Measurements from ENCODE around the gene C19orf12. TPM values are rescaled to one million over a fixed set of nuclear protein-coding genes. Genes with fewer than 3 reads are reported as not detected.

The C19orf12 gene
- total and polyA plus RNA-seq, 2 experiments from 2014 or later: 11.4 to 17.2 TPM

DNA sequence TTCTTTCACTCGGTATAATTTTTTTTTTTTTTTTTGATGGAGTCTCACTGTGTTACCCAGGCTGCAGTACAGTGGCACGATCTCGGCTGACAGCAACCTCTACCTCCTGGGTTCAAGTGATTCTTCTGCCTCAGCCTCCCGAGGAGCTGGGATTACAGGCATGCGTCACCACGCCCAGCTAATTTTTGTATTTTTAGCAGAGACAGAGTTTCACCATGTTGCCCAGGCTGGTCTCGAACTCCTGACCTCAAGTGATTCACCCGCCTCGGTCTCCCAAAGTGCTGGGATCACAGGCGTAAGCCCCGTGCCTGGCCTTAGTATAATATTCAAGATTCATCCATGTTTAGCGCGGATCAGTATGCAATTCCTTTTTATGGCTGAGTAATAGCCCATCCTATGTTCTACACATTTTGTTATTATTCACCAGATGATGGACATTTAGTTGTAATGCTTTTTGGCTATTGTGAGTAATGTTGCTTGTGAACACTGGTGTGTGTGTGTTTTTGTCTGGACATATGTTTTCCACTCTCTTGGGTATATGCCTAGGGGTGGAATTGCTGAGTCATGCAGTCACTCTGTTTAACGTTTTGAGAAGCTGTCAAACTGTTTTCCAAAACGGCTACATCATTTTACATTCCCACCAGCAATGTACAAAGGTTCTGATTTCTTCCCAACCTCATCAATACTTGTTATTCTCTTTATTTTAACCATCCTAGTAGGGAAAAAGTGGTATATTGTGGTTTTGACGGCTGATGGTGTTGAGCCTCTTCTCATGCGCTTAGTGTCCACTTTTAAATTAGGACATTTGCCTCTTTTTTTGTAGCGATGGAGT lies 26.9 kb downstream of the C19orf12 start:
- DNase-seq (ENCODE audit: low spot score) (no peak), ATAC-seq (no peak)
- H3K9me2 ChIP-seq (ENCODE audit: insufficient read depth): peaks cover 5% of the 10 kb centered on the region; the same call in 1 of the 2 replicates
- H2AFZ ChIP-seq: no peak overlapping the region
- Mint-ChIP-seq H3K9me3 (peaks cover 29% of the 10 kb centered on the region), H3K4me3 (no peak overlapping the region), H3K4me1 (peaks cover 3% of the 10 kb centered on the region), H3K27ac (no peak overlapping the region), H3K36me3 (ENCODE audit: low read depth) (peaks cover 8% of the 10 kb centered on the region), H3K27me3 (ENCODE audit: insufficient read depth, low read depth, poor library complexity) (peaks cover 6% of the 10 kb centered on the region)
- no peaks in the 10 kb centered on the region; the same call in 1 of the 2 replicates for H3K36me3 ChIP-seq (ENCODE audit: insufficient read depth)
- H3K27ac ChIP-seq (ENCODE audit: low read depth): no peak overlapping the region
- H3K4me1 ChIP-seq (ENCODE audit: insufficient read depth): no peaks in the 10 kb centered on the region
- no peaks in the 10 kb centered on the region for H3F3A ChIP-seq (replicated peaks; ENCODE audit: low read depth)
- H3K79me2 ChIP-seq (replicated peaks; ENCODE audit: insufficient read depth): no peaks in the 10 kb centered on the region
- H3K4me2 ChIP-seq: no peak overlapping the region
- H4K20me1 ChIP-seq (replicated peaks; ENCODE audit: insufficient read depth): no peaks in the 10 kb centered on the region
- H3K4me3 ChIP-seq: no peak overlapping the region
- TF ChIP-seq STAT1 (IDR thresholded peaks at IDR 0.05; ENCODE audit: unreplicated experiment) (no peak), POLR2AphosphoS5 (IDR thresholded peaks at IDR 0.05; ENCODE audit: low read depth) (no peak), EZH2 (IDR thresholded peaks at IDR 0.05; ENCODE audit: low read depth, unreplicated experiment) (no peak), CREB1 (CRISPR knock-in tag; IDR thresholded peaks at IDR 0.05; ENCODE audit: low read depth) (no peak), ETS1 (IDR thresholded peaks at IDR 0.05) (no peak), JUNB (IDR thresholded peaks at IDR 0.05; ENCODE audit: unreplicated experiment) (no peak), ZNF331 (CRISPR knock-in tag; IDR thresholded peaks at IDR 0.05; ENCODE audit: low read depth) (no peak), REST (IDR thresholded peaks at IDR 0.05; ENCODE audit: unreplicated experiment) (no peak), NANOG (IDR thresholded peaks at IDR 0.05; ENCODE audit: borderline replicate concordance) (no peak), ZNF114 (CRISPR knock-in tag; IDR thresholded peaks at IDR 0.05) (no peak), EZH2phosphoT487 (IDR thresholded peaks at IDR 0.05; ENCODE audit: unreplicated experiment) (no peak)
- TF ChIP-seq, protein P1, sequence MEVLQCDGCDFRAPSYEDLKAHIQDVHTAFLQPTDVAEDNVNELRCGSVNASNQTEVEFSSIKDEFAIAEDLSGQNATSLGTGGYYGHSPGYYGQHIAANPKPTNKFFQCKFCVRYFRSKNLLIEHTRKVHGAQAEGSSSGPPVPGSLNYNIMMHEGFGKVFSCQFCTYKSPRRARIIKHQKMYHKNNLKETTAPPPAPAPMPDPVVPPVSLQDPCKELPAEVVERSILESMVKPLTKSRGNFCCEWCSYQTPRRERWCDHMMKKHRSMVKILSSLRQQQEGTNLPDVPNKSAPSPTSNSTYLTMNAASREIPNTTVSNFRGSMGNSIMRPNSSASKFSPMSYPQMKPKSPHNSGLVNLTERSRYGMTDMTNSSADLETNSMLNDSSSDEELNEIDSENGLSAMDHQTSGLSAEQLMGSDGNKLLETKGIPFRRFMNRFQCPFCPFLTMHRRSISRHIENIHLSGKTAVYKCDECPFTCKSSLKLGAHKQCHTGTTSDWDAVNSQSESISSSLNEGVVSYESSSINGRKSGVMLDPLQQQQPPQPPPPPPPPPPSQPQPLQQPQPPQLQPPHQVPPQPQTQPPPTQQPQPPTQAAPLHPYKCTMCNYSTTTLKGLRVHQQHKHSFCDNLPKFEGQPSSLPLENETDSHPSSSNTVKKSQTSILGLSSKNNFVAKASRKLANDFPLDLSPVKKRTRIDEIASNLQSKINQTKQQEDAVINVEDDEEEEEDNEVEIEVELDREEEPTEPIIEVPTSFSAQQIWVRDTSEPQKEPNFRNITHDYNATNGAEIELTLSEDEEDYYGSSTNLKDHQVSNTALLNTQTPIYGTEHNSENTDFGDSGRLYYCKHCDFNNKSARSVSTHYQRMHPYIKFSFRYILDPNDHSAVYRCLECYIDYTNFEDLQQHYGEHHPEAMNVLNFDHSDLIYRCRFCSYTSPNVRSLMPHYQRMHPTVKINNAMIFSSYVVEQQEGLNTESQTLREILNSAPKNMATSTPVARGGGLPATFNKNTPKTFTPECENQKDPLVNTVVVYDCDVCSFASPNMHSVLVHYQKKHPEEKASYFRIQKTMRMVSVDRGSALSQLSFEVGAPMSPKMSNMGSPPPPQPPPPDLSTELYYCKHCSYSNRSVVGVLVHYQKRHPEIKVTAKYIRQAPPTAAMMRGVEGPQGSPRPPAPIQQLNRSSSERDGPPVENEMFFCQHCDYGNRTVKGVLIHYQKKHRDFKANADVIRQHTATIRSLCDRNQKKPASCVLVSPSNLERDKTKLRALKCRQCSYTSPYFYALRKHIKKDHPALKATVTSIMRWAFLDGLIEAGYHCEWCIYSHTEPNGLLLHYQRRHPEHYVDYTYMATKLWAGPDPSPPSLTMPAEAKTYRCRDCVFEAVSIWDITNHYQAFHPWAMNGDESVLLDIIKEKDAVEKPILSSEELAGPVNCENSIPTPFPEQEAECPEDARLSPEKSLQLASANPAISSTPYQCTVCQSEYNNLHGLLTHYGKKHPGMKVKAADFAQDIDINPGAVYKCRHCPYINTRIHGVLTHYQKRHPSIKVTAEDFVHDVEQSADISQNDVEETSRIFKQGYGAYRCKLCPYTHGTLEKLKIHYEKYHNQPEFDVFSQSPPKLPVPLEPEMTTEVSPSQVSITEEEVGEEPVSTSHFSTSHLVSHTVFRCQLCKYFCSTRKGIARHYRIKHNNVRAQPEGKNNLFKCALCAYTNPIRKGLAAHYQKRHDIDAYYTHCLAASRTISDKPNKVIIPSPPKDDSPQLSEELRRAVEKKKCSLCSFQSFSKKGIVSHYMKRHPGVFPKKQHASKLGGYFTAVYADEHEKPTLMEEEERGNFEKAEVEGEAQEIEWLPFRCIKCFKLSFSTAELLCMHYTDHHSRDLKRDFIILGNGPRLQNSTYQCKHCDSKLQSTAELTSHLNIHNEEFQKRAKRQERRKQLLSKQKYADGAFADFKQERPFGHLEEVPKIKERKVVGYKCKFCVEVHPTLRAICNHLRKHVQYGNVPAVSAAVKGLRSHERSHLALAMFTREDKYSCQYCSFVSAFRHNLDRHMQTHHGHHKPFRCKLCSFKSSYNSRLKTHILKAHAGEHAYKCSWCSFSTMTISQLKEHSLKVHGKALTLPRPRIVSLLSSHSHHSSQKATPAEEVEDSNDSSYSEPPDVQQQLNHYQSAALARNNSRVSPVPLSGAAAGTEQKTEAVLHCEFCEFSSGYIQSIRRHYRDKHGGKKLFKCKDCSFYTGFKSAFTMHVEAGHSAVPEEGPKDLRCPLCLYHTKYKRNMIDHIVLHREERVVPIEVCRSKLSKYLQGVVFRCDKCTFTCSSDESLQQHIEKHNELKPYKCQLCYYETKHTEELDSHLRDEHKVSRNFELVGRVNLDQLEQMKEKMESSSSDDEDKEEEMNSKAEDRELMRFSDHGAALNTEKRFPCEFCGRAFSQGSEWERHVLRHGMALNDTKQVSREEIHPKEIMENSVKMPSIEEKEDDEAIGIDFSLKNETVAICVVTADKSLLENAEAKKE (CRISPR knock-in tag; IDR thresholded peaks at IDR 0.05): no peak
- TF ChIP-seq, protein P2, sequence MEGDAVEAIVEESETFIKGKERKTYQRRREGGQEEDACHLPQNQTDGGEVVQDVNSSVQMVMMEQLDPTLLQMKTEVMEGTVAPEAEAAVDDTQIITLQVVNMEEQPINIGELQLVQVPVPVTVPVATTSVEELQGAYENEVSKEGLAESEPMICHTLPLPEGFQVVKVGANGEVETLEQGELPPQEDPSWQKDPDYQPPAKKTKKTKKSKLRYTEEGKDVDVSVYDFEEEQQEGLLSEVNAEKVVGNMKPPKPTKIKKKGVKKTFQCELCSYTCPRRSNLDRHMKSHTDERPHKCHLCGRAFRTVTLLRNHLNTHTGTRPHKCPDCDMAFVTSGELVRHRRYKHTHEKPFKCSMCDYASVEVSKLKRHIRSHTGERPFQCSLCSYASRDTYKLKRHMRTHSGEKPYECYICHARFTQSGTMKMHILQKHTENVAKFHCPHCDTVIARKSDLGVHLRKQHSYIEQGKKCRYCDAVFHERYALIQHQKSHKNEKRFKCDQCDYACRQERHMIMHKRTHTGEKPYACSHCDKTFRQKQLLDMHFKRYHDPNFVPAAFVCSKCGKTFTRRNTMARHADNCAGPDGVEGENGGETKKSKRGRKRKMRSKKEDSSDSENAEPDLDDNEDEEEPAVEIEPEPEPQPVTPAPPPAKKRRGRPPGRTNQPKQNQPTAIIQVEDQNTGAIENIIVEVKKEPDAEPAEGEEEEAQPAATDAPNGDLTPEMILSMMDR (conservative IDR thresholded peaks at IDR 0.05; ENCODE audit: low read depth in 2 of 2): no peak
- H3K27me3 ChIP-seq (ENCODE audit: insufficient read depth): no peaks in the 10 kb centered on the region
